CD4-positive, alpha-beta T cell treated with Interleukin-4 for 4 hours (primary cell): Measurements from ENCODE around the gene CRHBP.
"Not testable (repeated sequence)": the region's sequence is repeated elsewhere in the genome, so short reads cannot be mapped to it uniquely, and the experiment has no call there.

Source experiments
- DNase-seq: peaks from one replicate; pipeline ENCODE4 v3.0.0-alpha.2; 2020

Gene CRHBP

GRCh38 chr5:76960004-76960625 lies 7.3 kb downstream of the CRHBP start:
- no peak for DNase-seq

GRCh38 chr5:76964060-76964459 lies 11.2 kb downstream of the CRHBP start:
- DNase-seq: no peak

GRCh38 chr5:76971511-76971910 lies 18.7 kb downstream of the CRHBP start:
- no peak for DNase-seq

GRCh38 chr5:76972689-76973088 lies 19.8 kb downstream of the CRHBP start:
- no peak for DNase-seq

GRCh38 chr5:76974785-76975184 lies 21.9 kb downstream of the CRHBP start:
- DNase-seq: no peak

- DNase-seq: no peak
Measured at GRCh38 chr5:76978869-76979268, 26.0 kb downstream of the CRHBP start.

- DNase-seq: no peak
Measured at GRCh38 chr5:76980518-76981144, 27.8 kb downstream of the CRHBP start.

- DNase-seq: no peak
Measured at GRCh38 chr5:76982450-76982849, 29.6 kb downstream of the CRHBP start.

GRCh38 chr5:76983468-76983867 lies 30.6 kb downstream of the CRHBP start:
- no peak for DNase-seq

- no peak for DNase-seq
Measured at GRCh38 chr5:76986825-76987526, 34.1 kb downstream of the CRHBP start.

GRCh38 chr5:76990899-76991459 lies 38.1 kb downstream of the CRHBP start:
- no peak for DNase-seq

GRCh38 chr5:76993436-76993835 lies 40.6 kb downstream of the CRHBP start:
- not testable (repeated sequence) for DNase-seq

GRCh38 chr5:76994337-76994736 lies 41.5 kb downstream of the CRHBP start:
- DNase-seq: no peak

- not testable (repeated sequence) for DNase-seq
Measured at GRCh38 chr5:76998251-76998650, 45.4 kb downstream of the CRHBP start.

- DNase-seq: no peak
Measured at GRCh38 chr5:76999451-76999850, 46.6 kb downstream of the CRHBP start.

- no peak for DNase-seq
Measured at GRCh38 chr5:77003246-77003645, 50.4 kb downstream of the CRHBP start.

- no peak for DNase-seq
Measured at GRCh38 chr5:77006124-77006523, 53.3 kb downstream of the CRHBP start.

- no peak for DNase-seq
Measured at GRCh38 chr5:77008413-77008812, 55.6 kb downstream of the CRHBP start.

- DNase-seq: no peak
Measured at GRCh38 chr5:77010243-77010642, 57.4 kb downstream of the CRHBP start.

- no peak for DNase-seq
Measured at GRCh38 chr5:77011498-77011897, 58.7 kb downstream of the CRHBP start.

GRCh38 chr5:77012601-77013000 lies 59.8 kb downstream of the CRHBP start:
- no peak for DNase-seq

- DNase-seq: no peak
Measured at GRCh38 chr5:77015938-77016569, 63.2 kb downstream of the CRHBP start.

- no peak for DNase-seq
Measured at GRCh38 chr5:77016962-77017361, 64.1 kb downstream of the CRHBP start.

GRCh38 chr5:77017668-77018067 lies 64.8 kb downstream of the CRHBP start:
- DNase-seq: no peak
